ENCODE results near the gene KRT17. TPM values are rescaled to one million over a fixed set of nuclear protein-coding genes. Genes with fewer than 3 reads are reported as not detected.
"Not testable (repeated sequence)": the region's sequence is repeated elsewhere in the genome, so short reads cannot be mapped to it uniquely, and the experiment has no call there.

KRT17 gene
- total and polyA plus RNA-seq, 9 of the 15 experiments (the other 6 are each of a cell fraction or from before 2014, with no cell fraction given): 0.23 to 0.25 TPM; not detected in 7

DNA sequence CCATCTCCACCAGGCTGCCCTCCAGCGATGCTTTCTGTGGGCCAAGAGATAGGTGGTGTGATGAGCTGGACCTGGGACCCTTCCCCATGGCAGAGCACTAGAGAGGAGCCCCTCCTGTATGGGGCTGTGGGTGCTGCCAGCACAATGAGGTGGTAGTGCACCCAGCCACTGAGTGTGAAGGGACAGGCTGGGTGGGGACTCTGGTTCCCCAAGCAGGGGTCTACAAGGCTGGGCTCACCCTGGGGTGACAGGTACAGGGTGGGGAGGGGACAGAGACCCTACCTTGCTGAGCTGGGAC is 3.6 kb upstream of the KRT17 start:
- H3K36me3 ChIP-seq (ENCODE audit: control insufficient read depth, insufficient read depth, low read length); FAIRE-seq; BruUV-seq (replicated peaks); H3K9me1 ChIP-seq (ENCODE audit: control insufficient read depth, insufficient read depth, low read length); H3K4me3 ChIP-seq; H3K27ac ChIP-seq (ENCODE audit: extremely low read depth, low read depth, low read length); H3K4me2 ChIP-seq (ENCODE audit: insufficient read depth, low read length); H2AFZ ChIP-seq (ENCODE audit: low read depth, low read length); in situ Hi-C loops (cut with MboI); H4K20me1 ChIP-seq (replicated peaks; ENCODE audit: control insufficient read depth, insufficient read depth, low read length); CTCF ChIA-PET (ENCODE audit: low intra/inter-chr PET ratio); ATAC-seq; intact Hi-C loops (cut with micrococcal nuclease); DNase-seq (ENCODE audit: extremely low read depth in 1 of 4, low spot score in 3 of 4); H3K79me2 ChIP-seq (ENCODE audit: control insufficient read depth, insufficient read depth, low read length); H3K9me3 ChIP-seq (replicated peaks; ENCODE audit: control insufficient read depth, insufficient read depth, low read depth, low read length): not testable (repeated sequence)
- Histone ChIP-seq H3K4me1 (replicated peaks in 1 of 2; ENCODE audit: control insufficient read depth in 2 of 2, insufficient read depth in 2 of 2, low read length in 2 of 2) (peaks cover 3 to 30% of the 10 kb centered on the region in 2 experiments; a peak in 3 of 5 replicates), H3K9ac (ENCODE audit: insufficient read depth in 1 of 2, low read depth in 2 of 2, low read length in 2 of 2) (peak overlapping the region in 1 of 2 experiments; percentile 35; a peak in 1 of 4 replicates), H3K27me3 (ENCODE audit: control insufficient read depth in 2 of 2, insufficient read depth in 2 of 2, low read length in 2 of 2) (peaks cover 0 to 35% of the 10 kb centered on the region in 2 experiments; a peak in 2 of 5 replicates)
- POLR2A ChIA-PET: interaction anchor here (0.6 kb wide), 2 partner anchors 112 to 169 kb away, joined by 3 to 5 read pairs; no protein-coding TSS in a partner anchor
- WGBS (ENCODE audit: insufficient coverage, low coverage, missing lambda C conversion rate): 0% methylated on average over 1 of the region's 1 CpG
- 0 out of 6 replicates have a peak, but pooled peaks of 1 of the 3 experiments have one; percentile 1 for TF ChIP-seq CTCF (IDR thresholded peaks at IDR 0.05 in 2 of 3, conservative IDR thresholded peaks at IDR 0.05 in 1 of 3; ENCODE audit: insufficient read depth in 2 of 3, low read depth in 1 of 3, low read length in 3 of 3)
